Natural killer cell (primary cell): Measurements from ENCODE around the gene TCERG1L. TPM values are rescaled to one million over a fixed set of nuclear protein-coding genes. Genes with fewer than 3 reads are reported as not detected.

Experiments
- ATAC-seq, 3 donors: fragments of 150-1000 bp in 2 of 3; fragments of 200-7000 bp in 1 of 3; cut with Tn5 transposase; 1 replicate in 1 of 3; 2 replicates in 2 of 3; pipeline ENCODE4 v1.10.0; 2021; ENCODE audit warnings: mild to moderate bottlenecking in 2 of 3, moderate library complexity in 2 of 3
- DNase-seq, 2 donors: peaks; one replicate each; pipeline versions ENCODE4 v3.0.0 to v3.0.0-alpha.2; 2013 to 2021; ENCODE audit warnings: mixed read lengths in 1 of 2
- H3K27ac ChIP-seq: one replicate; pipeline ENCODE4 v1.5.1; 2013; ENCODE audit warnings: mild to moderate bottlenecking, low read length
- H3K27me3 ChIP-seq: one replicate; pipeline ENCODE4 v1.6.1; 2013; ENCODE audit warnings: low read length; ENCODE audit not compliant: control insufficient read depth, insufficient read depth
- H3K36me3 ChIP-seq: one replicate; pipeline ENCODE4 v1.6.1; 2013; ENCODE audit warnings: low read length; ENCODE audit not compliant: control insufficient read depth, insufficient read depth
- H3K4me1 ChIP-seq: one replicate; pipeline ENCODE4 v1.6.1; 2013; ENCODE audit warnings: low read length; ENCODE audit not compliant: control insufficient read depth, insufficient read depth
- H3K4me3 ChIP-seq: one replicate; pipeline ENCODE4 v1.5.1; 2013; ENCODE audit warnings: low read length
- H3K9me3 ChIP-seq: one replicate; pipeline ENCODE4 v1.6.1; 2013; ENCODE audit warnings: low read length; ENCODE audit not compliant: control insufficient read depth, insufficient read depth
- H3K27ac Mint-ChIP-seq, 2 donors: one replicate each; pipeline ENCODE4 v1.8.0; 2022; ENCODE audit warnings: mild to moderate bottlenecking in 2 of 2, mixed read lengths in 2 of 2, moderate library complexity in 1 of 2
- H3K27me3 Mint-ChIP-seq, 2 donors: one replicate each; pipeline ENCODE4 v1.8.0; 2022; ENCODE audit warnings: low read depth in 2 of 2, mixed read lengths in 2 of 2
- H3K36me3 Mint-ChIP-seq: one replicate; pipeline ENCODE4 v1.8.0; 2022; ENCODE audit warnings: mixed read lengths
- H3K4me1 Mint-ChIP-seq, 2 donors: one replicate each; pipeline ENCODE4 v1.8.0; 2022; ENCODE audit warnings: mixed read lengths in 2 of 2
- H3K4me3 Mint-ChIP-seq: one replicate; pipeline ENCODE4 v1.8.0; 2022; ENCODE audit warnings: mild to moderate bottlenecking, moderate library complexity, mixed read lengths
- H3K9me3 Mint-ChIP-seq, 2 donors: one replicate each; pipeline ENCODE4 v1.8.0; 2022; ENCODE audit warnings: mixed read lengths in 2 of 2
- WGBS: methylation state at CpG from one replicate; pipeline ENCODE4 v1.1.7; 2013; ENCODE audit warnings: missing lambda C conversion rate; ENCODE audit not compliant: insufficient coverage; 5-methylcytosine and 5-hydroxymethylcytosine counted together
- intact Hi-C: fragments of 100-400 bp; cut with micrococcal nuclease; formaldehyde crosslinking; loops from one replicate; pipeline ENCODE4 v1.14.2; 2022
- total RNA-seq, 4 donors: library from RNA; stranded (reverse); fragments of 120-200 nt in 1 of 4; gene quantifications; one replicate each; pipeline versions ENCODE4 v1.2.3 to v1.2.4, GENCODE V29; 2013 to 2022
- TF ChIP-seq, protein P1 (sequence below): fragments of 200-600 bp; IDR thresholded peaks from one replicate; pipeline ENCODE4 v1.8.0; 2022; ENCODE audit warnings: antibody characterized with exemption

Gene TCERG1L
- total RNA-seq, 3 donors from 2014 or later (not counting 1 experiment from before 2014, with no cell fraction given) = 0.48 TPM; not detected in 2

DNA sequence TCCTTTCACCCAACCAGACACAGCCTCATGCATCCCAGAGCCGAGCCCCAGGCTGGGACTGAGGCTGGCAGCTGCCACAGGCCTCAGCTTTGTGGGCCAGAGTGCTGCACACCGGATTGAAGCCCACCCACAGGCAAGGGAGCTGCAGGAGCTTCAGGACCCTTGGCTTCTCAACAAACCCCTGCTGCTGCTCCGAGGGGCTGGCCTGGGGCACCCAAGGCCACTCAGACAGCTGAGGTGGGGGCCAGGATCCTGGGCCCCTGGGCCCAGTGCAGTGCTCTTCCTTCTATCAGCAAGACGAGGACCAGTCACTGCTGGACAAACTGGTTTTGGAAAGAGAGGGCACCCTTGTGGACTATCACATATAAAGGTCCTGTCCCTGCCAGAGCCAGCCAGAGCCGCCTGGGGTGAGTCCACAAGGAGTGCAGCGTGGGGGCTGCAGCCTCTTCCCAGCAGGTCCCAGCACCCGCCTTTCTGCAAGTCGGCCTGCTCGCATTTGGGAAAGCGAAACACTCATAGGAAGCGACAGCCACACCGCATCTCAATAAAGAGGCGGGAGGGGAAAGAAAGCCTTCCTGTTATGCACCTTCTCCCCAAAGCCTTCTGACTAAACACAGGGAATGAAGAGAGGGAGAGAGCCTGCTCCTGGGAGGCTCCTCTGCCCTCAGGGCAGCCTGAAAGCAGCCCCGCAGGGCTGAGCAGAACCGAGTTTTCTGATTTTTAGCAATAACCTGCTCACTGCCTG is 9.5 kb upstream of the TCERG1L start:
- no peaks in the 10 kb centered on the region for H3K9me3 ChIP-seq
- Mint-ChIP-seq H3K4me3 (no peak overlapping the region), H3K36me3 (no peaks in the 10 kb centered on the region), H3K27ac (no peak overlapping the region), H3K27me3 (peaks cover 20 to 50% of the 10 kb centered on the region in 2 donors), H3K4me1 (no peaks in the 10 kb centered on the region), H3K9me3 (no peaks in the 10 kb centered on the region)
- intact Hi-C loops = no loop called here
- no peaks in the 10 kb centered on the region for H3K36me3 ChIP-seq
- no peak overlapping the region for H3K27ac ChIP-seq
- TF ChIP-seq, protein P1, sequence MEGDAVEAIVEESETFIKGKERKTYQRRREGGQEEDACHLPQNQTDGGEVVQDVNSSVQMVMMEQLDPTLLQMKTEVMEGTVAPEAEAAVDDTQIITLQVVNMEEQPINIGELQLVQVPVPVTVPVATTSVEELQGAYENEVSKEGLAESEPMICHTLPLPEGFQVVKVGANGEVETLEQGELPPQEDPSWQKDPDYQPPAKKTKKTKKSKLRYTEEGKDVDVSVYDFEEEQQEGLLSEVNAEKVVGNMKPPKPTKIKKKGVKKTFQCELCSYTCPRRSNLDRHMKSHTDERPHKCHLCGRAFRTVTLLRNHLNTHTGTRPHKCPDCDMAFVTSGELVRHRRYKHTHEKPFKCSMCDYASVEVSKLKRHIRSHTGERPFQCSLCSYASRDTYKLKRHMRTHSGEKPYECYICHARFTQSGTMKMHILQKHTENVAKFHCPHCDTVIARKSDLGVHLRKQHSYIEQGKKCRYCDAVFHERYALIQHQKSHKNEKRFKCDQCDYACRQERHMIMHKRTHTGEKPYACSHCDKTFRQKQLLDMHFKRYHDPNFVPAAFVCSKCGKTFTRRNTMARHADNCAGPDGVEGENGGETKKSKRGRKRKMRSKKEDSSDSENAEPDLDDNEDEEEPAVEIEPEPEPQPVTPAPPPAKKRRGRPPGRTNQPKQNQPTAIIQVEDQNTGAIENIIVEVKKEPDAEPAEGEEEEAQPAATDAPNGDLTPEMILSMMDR = no peak
- H3K27me3 ChIP-seq = no peaks in the 10 kb centered on the region
- DNase-seq (no peak), ATAC-seq (no peak)
- H3K4me3 ChIP-seq = no peak overlapping the region
- H3K4me1 ChIP-seq = no peaks in the 10 kb centered on the region
- WGBS = 36% methylated on average over 13 of the region's 15 CpGs

DNA sequence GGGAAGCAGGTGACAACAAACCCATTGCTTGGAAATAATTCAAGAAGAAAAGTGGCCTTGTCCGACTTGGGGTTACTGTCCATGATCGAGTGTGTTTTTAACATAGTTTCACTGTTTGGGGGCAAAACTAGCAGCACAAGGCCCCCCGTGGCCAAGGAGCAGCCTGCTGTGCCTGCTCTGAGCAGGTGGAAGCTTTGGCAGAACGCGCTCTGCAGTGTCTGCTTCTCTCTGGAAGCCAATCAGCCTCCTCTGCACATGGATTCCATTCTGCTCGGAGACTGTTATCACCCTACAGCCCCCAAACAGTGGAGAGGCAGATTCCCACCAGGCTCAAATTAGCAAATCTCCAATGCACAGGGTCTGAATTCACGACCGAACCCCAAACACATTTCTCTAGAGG is 7.3 kb upstream of the TCERG1L start:
- intact Hi-C loops = no loop called here

DNA sequence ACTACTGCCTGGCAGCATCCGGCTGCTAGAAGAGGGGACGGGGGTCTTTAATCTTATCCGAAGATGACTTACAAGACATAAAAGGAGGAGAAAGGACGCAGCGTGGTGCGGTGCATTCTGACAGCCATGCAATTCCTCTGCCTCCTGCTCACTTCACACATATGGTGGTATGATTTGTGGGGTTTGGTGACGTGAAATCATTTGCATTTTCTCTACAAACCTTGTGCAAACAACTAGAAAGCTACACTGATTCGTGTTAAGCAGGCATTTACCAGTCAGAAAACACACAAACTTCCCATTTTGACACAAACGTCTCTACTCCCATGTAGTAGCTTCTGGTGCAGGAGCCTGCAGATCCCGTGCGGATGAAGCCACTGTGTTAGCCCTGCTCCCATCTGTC is 6.8 kb upstream of the TCERG1L start:
- H3K27me3 Mint-ChIP-seq = peaks cover 22 to 55% of the 10 kb centered on the region in 2 donors
- intact Hi-C loops = no loop called here

More for the DNA sequence above, 7.3 kb upstream of the TCERG1L start:
- no peak overlapping the region for H3K27ac ChIP-seq
- H3K9me3 Mint-ChIP-seq = no peaks in the 10 kb centered on the region
- H3K4me1 Mint-ChIP-seq = no peaks in the 10 kb centered on the region
- no peaks in the 10 kb centered on the region for H3K36me3 ChIP-seq
- H3K9me3 ChIP-seq = no peaks in the 10 kb centered on the region
- 87% methylated on average over 8 of the region's 8 CpGs for WGBS
- TF ChIP-seq, protein P1 = no peak
- DNase-seq (no peak), ATAC-seq (no peak)
- H3K4me1 ChIP-seq = no peaks in the 10 kb centered on the region
- H3K27ac Mint-ChIP-seq = no peak overlapping the region
- H3K4me3 ChIP-seq = no peak overlapping the region
- H3K27me3 Mint-ChIP-seq = peaks cover 23 to 55% of the 10 kb centered on the region in 2 donors
- no peaks in the 10 kb centered on the region for H3K27me3 ChIP-seq
- no peak overlapping the region for H3K4me3 Mint-ChIP-seq
- H3K36me3 Mint-ChIP-seq = no peaks in the 10 kb centered on the region

More for the DNA sequence above, 6.8 kb upstream of the TCERG1L start:
- H3K9me3 ChIP-seq = no peaks in the 10 kb centered on the region
- no peaks in the 10 kb centered on the region for H3K4me1 Mint-ChIP-seq
- H3K27me3 ChIP-seq = no peaks in the 10 kb centered on the region
- TF ChIP-seq, protein P1 = no peak
- H3K9me3 Mint-ChIP-seq = no peaks in the 10 kb centered on the region
- no peaks in the 10 kb centered on the region for H3K36me3 ChIP-seq
- H3K36me3 Mint-ChIP-seq = peaks cover 1% of the 10 kb centered on the region
- ATAC-seq (no peak), DNase-seq (no peak)
- H3K27ac ChIP-seq = no peak overlapping the region
- WGBS = 74% methylated on average over 7 of the region's 11 CpGs
- H3K4me3 Mint-ChIP-seq = no peak overlapping the region
- H3K4me1 ChIP-seq = no peaks in the 10 kb centered on the region
- no peak overlapping the region for H3K4me3 ChIP-seq
- no peak overlapping the region for H3K27ac Mint-ChIP-seq
